ENCODE data around the gene ENOX1.

GRCh38 chr13:43388282-43389034 lies 398.3 kb downstream of the ENOX1 start:
- TF ChIP-seq, protein P1, sequence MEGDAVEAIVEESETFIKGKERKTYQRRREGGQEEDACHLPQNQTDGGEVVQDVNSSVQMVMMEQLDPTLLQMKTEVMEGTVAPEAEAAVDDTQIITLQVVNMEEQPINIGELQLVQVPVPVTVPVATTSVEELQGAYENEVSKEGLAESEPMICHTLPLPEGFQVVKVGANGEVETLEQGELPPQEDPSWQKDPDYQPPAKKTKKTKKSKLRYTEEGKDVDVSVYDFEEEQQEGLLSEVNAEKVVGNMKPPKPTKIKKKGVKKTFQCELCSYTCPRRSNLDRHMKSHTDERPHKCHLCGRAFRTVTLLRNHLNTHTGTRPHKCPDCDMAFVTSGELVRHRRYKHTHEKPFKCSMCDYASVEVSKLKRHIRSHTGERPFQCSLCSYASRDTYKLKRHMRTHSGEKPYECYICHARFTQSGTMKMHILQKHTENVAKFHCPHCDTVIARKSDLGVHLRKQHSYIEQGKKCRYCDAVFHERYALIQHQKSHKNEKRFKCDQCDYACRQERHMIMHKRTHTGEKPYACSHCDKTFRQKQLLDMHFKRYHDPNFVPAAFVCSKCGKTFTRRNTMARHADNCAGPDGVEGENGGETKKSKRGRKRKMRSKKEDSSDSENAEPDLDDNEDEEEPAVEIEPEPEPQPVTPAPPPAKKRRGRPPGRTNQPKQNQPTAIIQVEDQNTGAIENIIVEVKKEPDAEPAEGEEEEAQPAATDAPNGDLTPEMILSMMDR (IDR thresholded peaks at IDR 0.05) = no peak
- no peak for TF ChIP-seq POLR2A (IDR thresholded peaks at IDR 0.05)
